GM19324 (cell line): ENCODE measurements around the gene PODXL.
"Not testable (repeated sequence)": the region's sequence is repeated elsewhere in the genome, so short reads cannot be mapped to it uniquely, and the experiment has no call there.

ENCODE experiments used
- ATAC-seq: cut with Tn5 transposase; IDR thresholded peaks from one replicate; pipeline ENCODE4 v1.9.1; 2021; ENCODE audit warnings: mild to moderate bottlenecking, moderate library complexity; ENCODE audit not compliant: unreplicated experiment, low FRiP score

Gene PODXL

GRCh38 chr7:131497454-131497853 is 59.0 kb downstream of the PODXL start:
- no peak for ATAC-seq

GRCh38 chr7:131495669-131496498 is 60.5 kb downstream of the PODXL start:
- no peak for ATAC-seq

- ATAC-seq: no peak
Observed at GRCh38 chr7:131494182-131494581, 62.2 kb downstream of the PODXL start.

- no peak for ATAC-seq
Observed at GRCh38 chr7:131493581-131493980, 62.8 kb downstream of the PODXL start.

- ATAC-seq: no peak
Observed at GRCh38 chr7:131493081-131493480, 63.3 kb downstream of the PODXL start.

GRCh38 chr7:131489881-131490280 is 66.5 kb downstream of the PODXL start:
- no peak for ATAC-seq

- ATAC-seq: no peak
Observed at GRCh38 chr7:131489196-131489595, 67.2 kb downstream of the PODXL start.

GRCh38 chr7:131488361-131488760 is 68.1 kb downstream of the PODXL start:
- no peak for ATAC-seq

- no peak for ATAC-seq
Observed at GRCh38 chr7:131487217-131487616, 69.2 kb downstream of the PODXL start.

GRCh38 chr7:131486346-131486745 is 70.1 kb downstream of the PODXL start:
- ATAC-seq: no peak

GRCh38 chr7:131483586-131483985 is 72.8 kb downstream of the PODXL start:
- no peak for ATAC-seq

GRCh38 chr7:131482800-131483199 is 73.6 kb downstream of the PODXL start:
- no peak for ATAC-seq

- ATAC-seq: no peak
Observed at GRCh38 chr7:131480384-131481315, 75.8 kb downstream of the PODXL start.

- no peak for ATAC-seq
Observed at GRCh38 chr7:131476740-131477139, 79.7 kb downstream of the PODXL start.

- no peak for ATAC-seq
Observed at GRCh38 chr7:131471250-131472004, 85.0 kb downstream of the PODXL start.

- ATAC-seq: no peak
Observed at GRCh38 chr7:131467788-131468187, 88.6 kb downstream of the PODXL start.

- ATAC-seq: no peak
Observed at GRCh38 chr7:131466735-131467365, 89.6 kb downstream of the PODXL start.

- ATAC-seq: not testable (repeated sequence)
Observed at GRCh38 chr7:131462715-131463114, 93.7 kb downstream of the PODXL start.

- no peak for ATAC-seq
Observed at GRCh38 chr7:131462059-131462458, 94.4 kb downstream of the PODXL start.

- ATAC-seq: no peak
Observed at GRCh38 chr7:131459256-131459655, 97.2 kb downstream of the PODXL start.
